Right lobe of liver (tissue), 6 donors: ENCODE data around the gene ALK. TPM values are rescaled to one million over a fixed set of nuclear protein-coding genes. Genes with fewer than 3 reads are reported as not detected.

Source experiments
- ATAC-seq, 4 donors: fragments of 200-7000 bp; cut with Tn5 transposase; one replicate each; pipeline ENCODE4 v1.9.1; 2020; ENCODE audit warnings: mild to moderate bottlenecking in 4 of 4, moderate library complexity in 4 of 4
- DNase-seq, 3 donors: peaks; one replicate each; pipeline ENCODE4 v3.0.0-alpha.2; 2020
- H3K27ac ChIP-seq, 3 donors: fragments of 200-600 bp; one replicate each; pipeline ENCODE4 v1.8.0; 2022
- H3K27me3 ChIP-seq, 2 donors: fragments of 200-600 bp; one replicate each; pipeline ENCODE4 v1.8.0; 2022
- H3K36me3 ChIP-seq, 4 donors: fragments of 200-600 bp; sonication (generic) in 1 of 4; one replicate each; pipeline versions ENCODE4 v1.5.1 to v1.8.0; 2017 to 2022; ENCODE audit warnings: control low read depth in 1 of 4
- H3K4me1 ChIP-seq, 4 donors: fragments of 200-600 bp; sonication (generic) in 1 of 4; one replicate each; pipeline versions ENCODE4 v1.5.1 to v1.8.0; 2017 to 2022; ENCODE audit warnings: control low read depth in 1 of 4
- H3K4me3 ChIP-seq, 3 donors: fragments of 200-600 bp; one replicate each; pipeline ENCODE4 v1.8.0; 2022
- H3K9me3 ChIP-seq, 4 donors: fragments of 200-600 bp; sonication (generic) in 1 of 4; one replicate each; pipeline versions ENCODE4 v1.5.1 to v1.8.0; 2017 to 2022; ENCODE audit warnings: control low read depth in 1 of 4
- CTCF ChIP-seq, 4 donors: fragments of 200-600 bp in 3 of 4; fragments of 450-650 bp in 1 of 4; IDR thresholded peaks; one replicate each; pipeline versions ENCODE4 v1.5.1 to v1.8.0; 2016 to 2022; ENCODE audit warnings: antibody characterized with exemption in 4 of 4, mild to moderate bottlenecking in 2 of 4
- POLR2A ChIP-seq: fragments of 450-650 bp; IDR thresholded peaks from one replicate; pipeline ENCODE4 v1.6.1; 2017; ENCODE audit warnings: antibody characterized with exemption, mild to moderate bottlenecking
- WGBS: methylation state at CpG from one replicate; pipeline ENCODE4 v1.1.6; 2018; ENCODE audit warnings: low coverage, low lambda C conversion rate; ENCODE audit not compliant: insufficient coverage; ENCODE audit errors: missing lambda C conversion rate; 5-methylcytosine and 5-hydroxymethylcytosine counted together
- intact Hi-C, 2 donors: fragments of 100-400 bp; cut with DNase I; formaldehyde crosslinking; loops; one replicate each; pipeline versions ENCODE4 v1.11.2 to v1.14.1; 2022
- total RNA-seq, 6 experiments: library from RNA; depleted of rRNA in 2 of 6; stranded (reverse); fragments of >200 nt in 2 of 6; fragmentation: NEBNext Ultra II Directional in 3 of 6; extraction: Animal tissue kit (Norgen Biotek cat#: 25700) in 3 of 6; gene quantifications; one replicate each; pipeline versions ENCODE4 v1.1.0 to v1.2.4, GENCODE V29; 2016 to 2023
- donor health status: DM: no; HTN: yes; CAD: no.
- donor health status: DM: no; HTN: no; CAD: no.
- donor health status: DM: no; HTN: no; CAD: no.
- donor health status: DM: no; HTN: yes; CAD: no.
- donor health status: DM: no; HTN: yes; CAD: no.

The ALK gene
- total RNA-seq, 6 experiments from 2014 or later: 0.04 to 0.06 TPM; not detected in 4

- no peak overlapping the region for H3K27ac ChIP-seq
- WGBS: 89% methylated on average over 1 of the region's 1 CpG
- no peaks in the 10 kb centered on the region for H3K9me3 ChIP-seq
- no peaks in the 10 kb centered on the region for H3K27me3 ChIP-seq
- no peak for ATAC-seq
- H3K4me3 ChIP-seq: no peak overlapping the region
- no peaks in the 10 kb centered on the region for H3K36me3 ChIP-seq
- no peak for DNase-seq
- intact Hi-C loops: no loop called here
- TF ChIP-seq POLR2A: no peak
- no peak for TF ChIP-seq CTCF (IDR thresholded peaks at IDR 0.05)
- no peaks in the 10 kb centered on the region for H3K4me1 ChIP-seq
These were observed 567.9 kb downstream of the ALK start for GRCh38 chr2:29353403-29353991.

GRCh38 chr2:29351916-29352591, 569.3 kb downstream of the ALK start:
- ATAC-seq (no peak), DNase-seq (no peak)
- Histone ChIP-seq H3K27ac (no peak overlapping the region), H3K4me3 (no peak overlapping the region), H3K9me3 (no peaks in the 10 kb centered on the region), H3K36me3 (no peaks in the 10 kb centered on the region), H3K4me1 (no peaks in the 10 kb centered on the region), H3K27me3 (no peaks in the 10 kb centered on the region)
- TF ChIP-seq CTCF (IDR thresholded peaks at IDR 0.05): no peak
- TF ChIP-seq POLR2A: no peak
- WGBS: 71% methylated on average over 6 of the region's 9 CpGs
- intact Hi-C loops: no loop called here

GRCh38 chr2:29351248-29351647, 570.1 kb downstream of the ALK start:
- no peaks in the 10 kb centered on the region for H3K36me3 ChIP-seq
- ATAC-seq (no peak), DNase-seq (no peak)
- WGBS: 63% methylated on average over 5 of the region's 5 CpGs
- H3K27me3 ChIP-seq: no peaks in the 10 kb centered on the region
- intact Hi-C loops: no loop called here
- H3K4me1 ChIP-seq: no peaks in the 10 kb centered on the region
- no peak overlapping the region for H3K4me3 ChIP-seq
- no peak overlapping the region for H3K27ac ChIP-seq
- no peak for TF ChIP-seq CTCF (IDR thresholded peaks at IDR 0.05)
- TF ChIP-seq POLR2A: no peak
- no peaks in the 10 kb centered on the region for H3K9me3 ChIP-seq

- no peaks in the 10 kb centered on the region for H3K27me3 ChIP-seq
- DNase-seq: no peak
- no peaks in the 10 kb centered on the region for H3K4me1 ChIP-seq
- H3K9me3 ChIP-seq: no peaks in the 10 kb centered on the region
- no peak overlapping the region for H3K4me3 ChIP-seq
- no peak overlapping the region for H3K27ac ChIP-seq
- intact Hi-C loops: no loop called here
- no peak for TF ChIP-seq POLR2A
- TF ChIP-seq CTCF (IDR thresholded peaks at IDR 0.05): no peak
- H3K36me3 ChIP-seq: no peaks in the 10 kb centered on the region
- 29% methylated on average over 1 of the region's 5 CpGs for WGBS
- ATAC-seq: no peak
These were observed 571.9 kb downstream of the ALK start for GRCh38 chr2:29349316-29350030.
